ENCODE measurements around the gene FAAH2.

DNA sequence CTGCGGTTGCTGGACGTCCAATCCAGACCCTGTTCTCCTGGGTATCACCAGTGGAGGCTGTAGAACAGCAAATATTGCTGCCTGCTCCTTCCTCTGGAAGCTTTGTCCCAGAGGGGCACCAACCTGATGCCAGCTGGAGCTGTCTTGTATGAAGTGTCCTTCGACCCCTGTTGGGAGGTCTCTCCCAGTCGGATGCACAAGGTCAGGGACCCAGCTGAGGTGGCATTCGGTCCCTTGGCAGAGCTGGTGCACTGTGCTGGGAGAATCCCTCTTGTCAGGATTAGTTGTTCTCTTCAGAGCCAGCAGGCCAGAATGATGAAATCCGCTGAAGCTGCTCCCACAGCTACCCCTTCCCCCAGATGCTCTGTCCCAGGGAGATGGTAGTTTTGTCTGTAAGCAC, 195.0 kb downstream of the FAAH2 start:
- TF ChIP-seq ZNF274 (IDR thresholded peaks at IDR 0.05; ENCODE audit: low read depth, low read length): no peak
- no peak for TF ChIP-seq YY1 (IDR thresholded peaks at IDR 0.05; ENCODE audit: insufficient read depth, insufficient read length)
- TF ChIP-seq SUZ12 (IDR thresholded peaks at IDR 0.05; ENCODE audit: extremely low read depth, insufficient read depth, insufficient read length): no peak
